HG02588 (cell line): ENCODE data around the gene SAV1.
"Not testable (repeated sequence)": the region's sequence is repeated elsewhere in the genome, so short reads cannot be mapped to it uniquely, and the experiment has no call there.

Source experiments
- ATAC-seq: cut with Tn5 transposase; IDR thresholded peaks from one replicate; pipeline ENCODE4 v1.9.1; 2021; ENCODE audit warnings: mild to moderate bottlenecking, moderate library complexity; ENCODE audit not compliant: unreplicated experiment

The SAV1 gene

GRCh38 chr14:50667996-50668825, at the start of gene SAV1:
SAV1 (minus strand) TSS chr14:50668306; CDS start chr14:50667967, 339 bp downstream.
- ATAC-seq: peak; percentile 58

- no peak for ATAC-seq
Measured at GRCh38 chr14:50717811-50718210, 49.7 kb upstream of the SAV1 start.

- ATAC-seq: no peak
Measured at GRCh38 chr14:50714450-50715073, 46.5 kb upstream of the SAV1 start.

GRCh38 chr14:50711043-50711442, 42.9 kb upstream of the SAV1 start:
- ATAC-seq: no peak

DNA sequence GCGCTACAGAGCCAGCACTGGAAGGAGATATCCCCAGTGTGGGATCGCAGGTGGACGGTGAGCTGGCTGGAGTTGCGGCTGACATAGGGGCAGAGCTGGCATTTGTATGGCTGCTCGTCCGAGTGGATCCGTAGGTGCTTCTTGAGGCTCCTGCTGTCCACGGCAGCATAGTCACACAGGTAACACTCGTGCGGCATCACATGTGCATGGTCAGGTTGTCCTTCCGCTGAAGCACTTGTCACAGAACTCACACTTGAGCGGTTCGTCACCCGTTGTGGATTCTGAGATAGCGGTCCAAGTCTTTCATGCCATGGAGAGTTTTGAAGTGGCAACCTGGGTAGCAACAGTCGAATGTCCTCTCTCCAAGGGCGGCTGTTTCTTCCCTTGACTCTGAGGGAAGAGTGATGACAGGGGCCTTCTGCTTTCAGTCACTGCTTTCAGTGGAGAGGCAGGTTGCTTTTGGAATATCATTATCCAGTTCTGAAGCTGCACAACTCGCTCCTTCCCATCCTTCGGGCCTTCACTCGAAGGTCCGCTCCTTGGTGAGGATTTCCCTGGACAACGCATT, 37.0 kb upstream of the SAV1 start:
- ATAC-seq: no peak

GRCh38 chr14:50704454-50705010, 36.4 kb upstream of the SAV1 start:
- no peak for ATAC-seq

- ATAC-seq: no peak
Measured at GRCh38 chr14:50697659-50698290, 29.7 kb upstream of the SAV1 start.

DNA sequence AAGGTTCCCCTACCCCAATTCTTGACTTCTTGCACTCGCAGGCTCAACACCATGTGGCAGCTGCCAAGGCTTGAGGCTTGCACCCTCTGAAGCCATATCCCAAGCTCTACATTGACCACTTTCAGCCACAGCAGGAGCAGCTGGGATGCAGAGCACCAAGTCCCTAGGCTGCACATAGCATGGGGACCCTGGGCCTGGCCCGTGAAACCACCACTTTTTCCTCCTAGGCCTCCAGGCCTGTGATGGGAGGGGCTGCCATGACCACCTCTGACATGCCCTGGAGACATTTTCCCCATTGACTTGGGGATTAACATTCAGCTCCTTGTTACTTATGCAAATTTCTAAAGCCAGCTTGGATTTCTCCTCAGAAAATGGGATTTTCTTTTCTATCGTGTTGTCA, 26.2 kb upstream of the SAV1 start:
- not testable (repeated sequence) for ATAC-seq

- ATAC-seq: no peak
Measured at GRCh38 chr14:50688875-50689274, 20.8 kb upstream of the SAV1 start.

GRCh38 chr14:50679674-50680073, 11.6 kb upstream of the SAV1 start:
- ATAC-seq: no peak

DNA sequence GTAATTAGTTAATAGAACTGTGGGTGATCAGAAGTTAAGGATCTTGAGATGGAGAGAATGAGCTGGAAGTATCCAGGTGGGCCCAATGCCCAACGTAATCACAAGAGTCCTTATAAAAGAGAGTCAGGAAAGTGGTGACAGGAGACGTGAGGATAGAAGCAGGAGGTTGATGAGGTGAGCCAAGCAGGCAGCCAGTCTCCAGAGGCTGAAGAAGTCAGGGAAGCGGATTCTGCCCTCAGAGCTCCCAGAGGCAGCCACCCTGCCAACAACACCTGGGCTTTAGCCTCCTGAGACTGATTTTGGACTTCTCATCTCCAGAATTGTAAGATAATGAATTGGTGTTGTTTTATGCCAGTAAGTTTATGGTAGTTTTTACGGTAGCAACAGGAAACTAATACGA, 10.1 kb upstream of the SAV1 start:
- no peak for ATAC-seq

GRCh38 chr14:50677527-50678063, 9.5 kb upstream of the SAV1 start:
- ATAC-seq: peak; percentile 54

DNA sequence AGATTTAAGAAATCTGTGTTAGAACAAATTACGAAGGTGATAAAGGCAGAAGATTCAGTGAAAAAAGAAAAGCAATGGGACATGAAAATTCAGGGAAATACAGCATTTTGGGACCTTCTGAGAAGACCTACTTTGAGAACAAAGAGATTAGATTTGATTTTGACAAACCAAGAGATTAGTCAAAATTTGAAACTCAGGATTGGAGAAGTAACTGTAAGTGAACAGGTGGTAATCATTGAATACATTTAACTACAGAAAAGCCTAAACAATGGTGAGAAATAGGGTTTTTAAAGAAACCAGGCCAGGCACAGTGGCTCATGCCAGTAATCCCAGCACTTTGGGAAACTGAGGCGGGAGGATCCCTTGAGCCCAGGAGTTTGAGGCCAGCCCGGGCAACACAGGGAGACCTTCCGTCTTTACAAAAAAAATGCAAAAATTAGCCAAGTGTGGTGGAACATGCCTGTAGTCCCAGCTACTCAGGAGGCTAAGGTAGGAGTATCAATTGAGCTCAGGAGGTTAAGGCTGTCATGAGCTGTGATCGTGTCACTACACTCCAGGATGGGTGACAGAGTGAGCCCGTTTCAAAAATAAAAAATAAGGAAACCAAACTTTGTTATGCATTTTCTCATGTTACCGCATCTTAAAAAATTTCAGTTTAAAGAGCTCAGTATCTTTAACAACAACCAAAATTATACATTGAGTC, 8.9 kb upstream of the SAV1 start:
- ATAC-seq: peak; percentile 49

GRCh38 chr14:50675597-50675996, 7.5 kb upstream of the SAV1 start:
- ATAC-seq: no peak

GRCh38 chr14:50670866-50671256, 2.8 kb upstream of the SAV1 start:
- ATAC-seq: no peak

GRCh38 chr14:50670196-50670865, 2.2 kb upstream of the SAV1 start:
- no peak for ATAC-seq

GRCh38 chr14:50669441-50669986, 1.4 kb upstream of the SAV1 start:
- no peak for ATAC-seq

DNA sequence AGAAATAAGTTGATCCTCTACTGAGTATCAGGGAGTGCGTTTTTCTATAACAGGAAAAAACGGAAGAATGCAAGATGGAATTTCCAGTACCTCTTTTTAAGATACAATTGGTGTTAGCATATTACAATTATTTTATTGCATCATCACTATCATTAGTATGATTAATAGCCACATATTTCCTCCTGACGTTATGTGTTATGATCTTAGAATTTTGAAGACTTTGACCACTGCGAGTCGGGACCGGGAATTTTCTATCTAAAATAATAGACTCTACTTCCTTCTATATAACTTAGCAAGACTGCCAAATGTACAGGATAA, 679 bp upstream of the SAV1 start:
- no peak for ATAC-seq

DNA sequence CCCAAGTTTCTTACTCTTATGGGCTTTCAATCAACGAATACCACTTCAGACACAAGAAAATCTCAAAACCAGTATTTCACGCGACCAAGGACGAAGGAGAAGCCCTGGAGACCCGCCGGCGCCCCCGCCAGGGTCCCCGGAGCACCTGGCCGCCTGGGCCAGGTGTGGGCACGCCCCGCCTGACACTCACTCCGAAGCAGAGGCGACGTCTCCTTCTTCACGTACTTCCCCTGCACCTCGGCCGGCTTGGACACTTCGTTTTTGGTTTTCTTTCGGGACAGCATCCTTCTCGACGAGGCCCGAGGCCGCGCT, 466 bp downstream of the SAV1 start:
- ATAC-seq: peak; percentile 36
